GM12878 (cell line): Measurements from ENCODE around the gene DAAM1. TPM values are rescaled to one million over a fixed set of nuclear protein-coding genes. Genes with fewer than 3 reads are reported as not detected.

Experiments used
- ATAC-seq: fragments of 200-7000 bp; cut with Tn5 transposase; 3 replicates; pipeline ENCODE4 v1.9.1; 2020; ENCODE audit warnings: mild to moderate bottlenecking, moderate library complexity
- BruUV-seq: library from RNA; stranded (reverse); fragments of 400-500 nt; replicated peaks from 2 replicates; lab custom pipeline; 2021; lab: Mats Ljungman, UMichigan
- CTCF ChIA-PET: fragments of 300-600 bp; sonication (Branson Sonifier 250); formaldehyde crosslinking; extraction: SDS; loops from one replicate; lab custom pipeline; 2021; ENCODE audit warnings: inconsistent platforms; lab: Yijun Ruan, JAX
- POLR2A ChIA-PET: fragments of 350-600 bp; formaldehyde crosslinking; extraction: SDS; loops from one replicate; lab custom pipeline; 2021; ENCODE audit warnings: inconsistent platforms; lab: Charles Lee
- RAD21 ChIA-PET: fragments of 300-600 bp; sonication (Branson Sonifier 250); formaldehyde crosslinking; loops from one replicate; lab custom pipeline; 2023; ENCODE audit warnings: antibody characterized with exemption; ENCODE audit not compliant: unreplicated experiment; lab: Charles Lee
- SMC1A ChIA-PET: fragments of 300-600 bp; sonication (Branson Sonifier 250); formaldehyde crosslinking; loops from one replicate; lab custom pipeline; 2023; ENCODE audit not compliant: unreplicated experiment, uncharacterized antibody; lab: Charles Lee
- DNase-seq: peaks from one replicate; pipeline ENCODE4 v3.0.0-alpha.2; 2011; ENCODE audit warnings: low read depth, low spot score
- FAIRE-seq: peaks from 3 replicates; lab custom pipeline; 2011; peaks lifted over from hg19 to GRCh38; lab: Jason Lieb, UNC
- H2AFZ ChIP-seq: 2 replicates; pipeline ENCODE4 v1.6.0; 2011; ENCODE audit warnings: low read depth, low read length, control low read depth; ENCODE audit not compliant: control insufficient read depth
- H3K27ac ChIP-seq: 2 replicates; pipeline ENCODE4 v1.5.1; 2011; ENCODE audit warnings: control low read depth; ENCODE audit not compliant: control insufficient read depth, insufficient read depth
- H3K27me3 ChIP-seq, 2 experiments: replicated peaks in 1 of 2; 2 replicates each; pipeline versions ENCODE4 v1.6.0 to v1.6.1; 2011; ENCODE audit warnings: low read length in 1 of 2; ENCODE audit not compliant: control insufficient read depth in 2 of 2, insufficient read depth in 2 of 2
- H3K36me3 ChIP-seq, 2 experiments: 2 replicates each; pipeline ENCODE4 v1.5.1; 2011; ENCODE audit warnings: low read length in 1 of 2; ENCODE audit not compliant: control insufficient read depth in 2 of 2, insufficient read depth in 2 of 2
- H3K4me1 ChIP-seq: 2 replicates; pipeline ENCODE4 v1.6.1; 2011; ENCODE audit warnings: mild to moderate bottlenecking, low read length, moderate library complexity, mixed read lengths; ENCODE audit not compliant: control insufficient read depth, insufficient read depth
- H3K4me2 ChIP-seq: 2 replicates; pipeline ENCODE4 v1.6.0; 2011; ENCODE audit warnings: control low read depth; ENCODE audit not compliant: control insufficient read depth, insufficient read depth
- H3K4me3 ChIP-seq: fragments of 200-600 bp; sonication (generic); 2 replicates; pipeline ENCODE4 v1.5.1; 2016
- H3K79me2 ChIP-seq: 2 replicates; pipeline ENCODE4 v1.6.0; 2011; ENCODE audit warnings: low read length; ENCODE audit not compliant: control insufficient read depth, insufficient read depth
- H3K9ac ChIP-seq: 2 replicates; pipeline ENCODE4 v1.8.0; 2011; ENCODE audit warnings: low read length, control low read depth, mixed read lengths; ENCODE audit not compliant: control insufficient read depth, insufficient read depth
- H3K9me3 ChIP-seq: replicated peaks from 3 replicates; pipeline ENCODE4 v1.5.1; 2011; ENCODE audit warnings: mild to moderate bottlenecking, low read length; ENCODE audit not compliant: control insufficient read depth, insufficient read depth
- H4K20me1 ChIP-seq: 2 replicates; pipeline ENCODE4 v1.6.0; 2011; ENCODE audit not compliant: control insufficient read depth, insufficient read depth
- FOXK2 ChIP-seq: fragments of 450-650 bp; IDR thresholded peaks from 2 replicates; pipeline ENCODE4 v1.6.1; 2017; ENCODE audit warnings: mild to moderate bottlenecking, moderate library complexity
- NFYB ChIP-seq: IDR thresholded peaks from 2 replicates; pipeline ENCODE4 v1.6.1; 2011; ENCODE audit warnings: low read depth, mild to moderate bottlenecking, low read length, improper control_type of control experiment, moderate library complexity; ENCODE audit not compliant: insufficient read depth
- POLR2AphosphoS5 ChIP-seq: IDR thresholded peaks from 2 replicates; pipeline ENCODE4 v1.6.1; 2011; ENCODE audit warnings: mild to moderate bottlenecking, low read length, inconsistent platforms
- RFX5 ChIP-seq: IDR thresholded peaks from 2 replicates; pipeline ENCODE4 v1.6.1; 2011; ENCODE audit warnings: low read depth, low read length, improper control_type of control experiment
- SMAD1 ChIP-seq: fragments of 450-650 bp; IDR thresholded peaks from 2 replicates; pipeline ENCODE4 v1.6.1; 2018; ENCODE audit warnings: mild to moderate bottlenecking, low read depth; ENCODE audit not compliant: partially characterized antibody
- SREBF2 ChIP-seq: IDR thresholded peaks from 2 replicates; pipeline ENCODE4 v1.6.1; 2012; ENCODE audit warnings: mild to moderate bottlenecking, low read length
- TAF1 ChIP-seq: IDR thresholded peaks from 2 replicates; pipeline ENCODE4 v1.6.1; 2011; ENCODE audit warnings: mild to moderate bottlenecking, low read depth, low read length, borderline replicate concordance
- TARDBP ChIP-seq: IDR thresholded peaks from 2 replicates; pipeline ENCODE4 v1.6.1; 2016; ENCODE audit warnings: borderline replicate concordance
- WGBS: methylation state at CpG from one replicate; pipeline ENCODE4 v1.1.6; 2016; ENCODE audit warnings: low lambda C conversion rate; ENCODE audit not compliant: insufficient replicate concordance, insufficient coverage; ENCODE audit errors: missing lambda C conversion rate; 5-methylcytosine and 5-hydroxymethylcytosine counted together
- in situ Hi-C: fragments of 300-500 bp; cut with MboI; formaldehyde crosslinking; loops from 9 replicates; pipeline ENCODE4 v1.14.3; 2018; ENCODE audit warnings: mixed read lengths
- intact Hi-C: fragments of 100-400 bp; cut with micrococcal nuclease; formaldehyde crosslinking; loops from one replicate; pipeline ENCODE4 v1.14.2; 2022; ENCODE audit not compliant: unreplicated experiment
- polyA plus RNA-seq, 11 experiments: library from polyadenylated mRNA; depleted of rRNA in 4 of 11; unstranded in 6 of 11; stranded (reverse) in 5 of 11; fragments of >200 nt; fragmentation: Nextera tagmentation in 4 of 11; fragmentation: Illumina TruSeq in 1 of 11; extraction: Ambion mirVana in 4 of 11; extraction: Trizol in 1 of 11; gene quantifications; 1 replicate in 1 of 11; 2 replicates in 10 of 11; pipeline versions ENCODE4 v1.2.1 to v1.2.3, GENCODE V29; 2011 to 2016; ENCODE audit warnings: inconsistent platforms in 2 of 11, missing spikeins in 2 of 11, low read depth in 1 of 11
- total RNA-seq, 4 experiments: library from RNA; depleted of rRNA in 3 of 4; stranded (reverse); fragments of >200 nt in 3 of 4; fragmentation: Illumina TruSeq in 1 of 4; extraction: Trizol in 1 of 4; gene quantifications; 2 replicates each; pipeline versions ENCODE4 v1.2.1 to v1.2.3, GENCODE V29; 2013 to 2021
- TF ChIP-seq, protein P1 (sequence below): fragments of 450-650 bp; IDR thresholded peaks from 2 replicates; pipeline ENCODE4 v1.6.1; 2017; ENCODE audit warnings: borderline replicate concordance
- TF ChIP-seq, protein P2 (sequence below): fragments of 150-350 bp; IDR thresholded peaks from 2 replicates; pipeline ENCODE4 v1.6.1; 2014; ENCODE audit warnings: mild to moderate bottlenecking, low read depth, low read length

The DAAM1 gene
- total and polyA plus RNA-seq, 10 of the 15 experiments (the other 5 are each of a cell fraction or from before 2014, with no cell fraction given) = 13.8 to 32.4 (median 24.2) TPM

DNA sequence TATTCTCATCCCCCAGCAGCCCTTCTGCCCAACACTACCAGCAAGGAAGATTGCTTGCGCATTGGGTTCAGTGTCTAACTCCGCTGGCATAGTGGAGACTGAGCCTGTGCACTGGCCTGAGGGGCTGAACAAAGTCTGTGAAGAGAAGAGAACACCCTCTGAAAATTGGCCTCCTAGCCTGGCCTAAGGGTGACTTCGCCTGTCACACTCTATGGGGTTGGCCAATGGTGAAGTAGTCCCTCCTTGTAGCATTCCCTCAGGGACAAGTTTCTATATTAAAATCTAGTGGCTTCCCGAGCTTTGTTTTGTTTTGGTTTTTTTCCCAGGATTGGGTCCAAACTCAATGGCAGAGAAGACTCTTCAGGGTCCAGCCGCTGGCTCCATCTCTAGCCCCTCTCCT lies 49.1 kb upstream of the DAAM1 start:
- TF ChIP-seq, protein P1, sequence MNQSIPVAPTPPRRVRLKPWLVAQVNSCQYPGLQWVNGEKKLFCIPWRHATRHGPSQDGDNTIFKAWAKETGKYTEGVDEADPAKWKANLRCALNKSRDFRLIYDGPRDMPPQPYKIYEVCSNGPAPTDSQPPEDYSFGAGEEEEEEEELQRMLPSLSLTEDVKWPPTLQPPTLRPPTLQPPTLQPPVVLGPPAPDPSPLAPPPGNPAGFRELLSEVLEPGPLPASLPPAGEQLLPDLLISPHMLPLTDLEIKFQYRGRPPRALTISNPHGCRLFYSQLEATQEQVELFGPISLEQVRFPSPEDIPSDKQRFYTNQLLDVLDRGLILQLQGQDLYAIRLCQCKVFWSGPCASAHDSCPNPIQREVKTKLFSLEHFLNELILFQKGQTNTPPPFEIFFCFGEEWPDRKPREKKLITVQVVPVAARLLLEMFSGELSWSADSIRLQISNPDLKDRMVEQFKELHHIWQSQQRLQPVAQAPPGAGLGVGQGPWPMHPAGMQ = no peak
- TF ChIP-seq TAF1 (no peak), FOXK2 (no peak)
- ChIA-PET POLR2A (no interaction called here), RAD21 (no interaction called here), CTCF (interaction anchor here (1.6 to 2.4 kb wide), 2 partner anchors 10 to 14 kb away, joined by 5 to 7 read pairs; no protein-coding TSS in a partner anchor), SMC1A (interaction anchor here (1.0 to 2.1 kb wide), 2 partner anchors 11 to 18 kb away, joined by 4 to 5 read pairs; no protein-coding TSS in a partner anchor)
- H3K4me3 ChIP-seq = no peak overlapping the region
- H2AFZ ChIP-seq = no peak overlapping the region
- WGBS = 57% methylated on average over 5 of the region's 5 CpGs
- DNase-seq (no peak), ATAC-seq (no peak), FAIRE-seq (no peak)
- no peak overlapping the region for H3K4me2 ChIP-seq
- in situ Hi-C loops (no loop called here), intact Hi-C loops (loop anchor here (5.0 kb wide), 1 partner anchor 38 kb away; no protein-coding TSS in a partner anchor)
- no peaks in the 10 kb centered on the region for H3K36me3 ChIP-seq
- BruUV-seq = no TSS peak
- no peaks in the 10 kb centered on the region for H3K79me2 ChIP-seq
- H4K20me1 ChIP-seq = no peaks in the 10 kb centered on the region
- H3K9me3 ChIP-seq = no peaks in the 10 kb centered on the region; the same call in 2 of the 3 replicates
- H3K27me3 ChIP-seq = no peaks in the 10 kb centered on the region
- no peak overlapping the region for H3K27ac ChIP-seq
- no peak overlapping the region for H3K9ac ChIP-seq
- H3K4me1 ChIP-seq = no peaks in the 10 kb centered on the region

DNA sequence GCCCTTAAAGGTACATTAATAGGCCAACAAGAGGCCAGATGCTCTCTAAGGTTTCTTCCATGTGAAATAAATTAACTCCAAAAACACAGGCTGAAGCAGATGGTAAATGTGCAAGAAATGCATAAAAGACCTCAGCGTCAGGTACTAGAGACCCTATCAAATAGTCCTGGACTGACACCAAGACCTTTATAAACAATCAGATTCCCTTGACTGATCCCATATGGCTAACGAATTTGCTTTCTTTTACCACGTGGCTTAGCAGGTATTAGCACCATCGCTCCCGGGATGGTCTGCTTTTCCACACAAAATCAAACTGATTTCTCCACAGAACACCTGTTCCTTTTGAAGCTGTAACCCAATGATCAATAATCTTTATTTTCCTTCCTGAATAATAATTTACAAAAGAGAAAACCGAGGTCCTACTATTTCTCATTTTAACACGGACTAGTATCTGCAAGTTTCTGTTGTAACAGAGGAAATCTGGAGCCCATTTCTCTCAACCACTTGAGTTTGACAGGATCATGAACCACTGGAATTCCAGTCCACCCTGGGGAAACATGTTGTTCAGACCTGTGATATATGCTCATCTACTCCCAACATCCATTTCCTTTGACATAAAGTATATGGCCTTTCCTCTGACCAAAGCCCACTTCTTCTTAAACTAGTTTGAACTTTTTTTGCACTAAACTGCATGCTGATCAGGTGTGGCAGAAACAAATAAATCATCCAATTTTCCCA lies 48.2 kb upstream of the DAAM1 start:
- SMC1A ChIA-PET = interaction anchor here (1.0 to 2.0 kb wide), 3 partner anchors 10 to 28 kb away, joined by 3 to 4 read pairs (median 4); no protein-coding TSS in a partner anchor
- 56% methylated on average over 7 of the region's 7 CpGs for WGBS
- Histone ChIP-seq H3K9ac (no peak overlapping the region), H3K27me3 (no peaks in the 10 kb centered on the region), H2AFZ (no peak overlapping the region), H4K20me1 (no peaks in the 10 kb centered on the region), H3K4me3 (no peak overlapping the region), H3K36me3 (no peaks in the 10 kb centered on the region), H3K4me2 (no peak overlapping the region), H3K79me2 (no peaks in the 10 kb centered on the region), H3K4me1 (no peaks in the 10 kb centered on the region), H3K27ac (no peak overlapping the region), H3K9me3 (no peaks in the 10 kb centered on the region; the same call in 2 of the 3 replicates)
- DNase-seq (no peak), FAIRE-seq (no peak), ATAC-seq (no peak)
- in situ Hi-C loops = no loop called here
- CTCF ChIA-PET = interaction anchor here (1.6 kb wide), 1 partner anchor 11 kb away, joined by 5 read pairs; no protein-coding TSS in a partner anchor
- RAD21 ChIA-PET = interaction anchor here (0.7 kb wide), 1 partner anchor 21 kb away, joined by 4 read pairs; no protein-coding TSS in a partner anchor
- POLR2A ChIA-PET = interaction anchor here (0.6 kb wide), 3 partner anchors 131 to 287 kb away, joined by 3 to 4 read pairs (median 3); no protein-coding TSS in a partner anchor
- intact Hi-C loops = no loop called here
- no TSS peak for BruUV-seq
- TF ChIP-seq SREBF2 = no peak
- TF ChIP-seq TAF1 = no peak
- TF ChIP-seq TARDBP = no peak
- TF ChIP-seq SMAD1 = no peak
- TF ChIP-seq, protein P2, sequence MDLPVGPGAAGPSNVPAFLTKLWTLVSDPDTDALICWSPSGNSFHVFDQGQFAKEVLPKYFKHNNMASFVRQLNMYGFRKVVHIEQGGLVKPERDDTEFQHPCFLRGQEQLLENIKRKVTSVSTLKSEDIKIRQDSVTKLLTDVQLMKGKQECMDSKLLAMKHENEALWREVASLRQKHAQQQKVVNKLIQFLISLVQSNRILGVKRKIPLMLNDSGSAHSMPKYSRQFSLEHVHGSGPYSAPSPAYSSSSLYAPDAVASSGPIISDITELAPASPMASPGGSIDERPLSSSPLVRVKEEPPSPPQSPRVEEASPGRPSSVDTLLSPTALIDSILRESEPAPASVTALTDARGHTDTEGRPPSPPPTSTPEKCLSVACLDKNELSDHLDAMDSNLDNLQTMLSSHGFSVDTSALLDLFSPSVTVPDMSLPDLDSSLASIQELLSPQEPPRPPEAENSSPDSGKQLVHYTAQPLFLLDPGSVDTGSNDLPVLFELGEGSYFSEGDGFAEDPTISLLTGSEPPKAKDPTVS = no peak
- TF ChIP-seq NFYB = no peak
- no peak for TF ChIP-seq RFX5
- no peak for TF ChIP-seq POLR2AphosphoS5
